Caki2 (cell line): ENCODE measurements around the gene ZNF76. TPM values are rescaled to one million over a fixed set of nuclear protein-coding genes. Genes with fewer than 3 reads are reported as not detected.
"Not testable (repeated sequence)": the region's sequence is repeated elsewhere in the genome, so short reads cannot be mapped to it uniquely, and the experiment has no call there.

Experiments used
- DNase-seq: peaks from one replicate; pipeline ENCODE4 v3.0.0-alpha.2; 2015; ENCODE audit warnings: low read depth
- in situ Hi-C: cut with HindIII; loops from 2 replicates; pipeline ENCODE4 v1.10.0; 2016; ENCODE audit warnings: low sequenced_read_pairs, low pct_unique_long_range_greater_than_20kb, mixed read lengths
- total RNA-seq: library from RNA; depleted of rRNA; stranded (reverse); fragments of >200 nt; shearing (Covaris generic); gene quantifications from 2 replicates; pipeline ENCODE4 v1.2.3, GENCODE V29; 2014; ENCODE audit warnings: low replicate concordance

The ZNF76 gene
- total RNA-seq, 1 experiment from 2014 or later, result 18.3 TPM

DNA sequence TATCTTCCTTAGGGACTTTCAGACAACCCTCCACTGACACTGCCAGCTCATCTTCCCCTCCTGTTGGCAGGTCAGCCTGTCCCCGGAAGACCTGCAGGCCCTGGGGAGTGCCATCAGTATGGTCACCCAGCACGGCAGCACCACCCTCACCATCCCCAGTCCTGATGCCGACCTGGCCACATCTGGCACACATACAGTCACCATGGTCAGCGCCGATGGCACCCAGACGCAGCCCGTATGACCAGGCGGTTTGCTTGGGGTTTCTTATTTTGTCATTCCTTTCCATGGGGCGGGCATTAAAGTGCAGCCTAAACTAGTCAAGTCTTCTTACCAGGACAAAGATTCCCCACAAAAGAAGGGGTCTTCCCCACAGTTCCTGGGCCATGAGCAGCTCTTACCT is 34.1 kb downstream of the ZNF76 start:
- in situ Hi-C loops, result no loop called here
- no peak for DNase-seq

DNA sequence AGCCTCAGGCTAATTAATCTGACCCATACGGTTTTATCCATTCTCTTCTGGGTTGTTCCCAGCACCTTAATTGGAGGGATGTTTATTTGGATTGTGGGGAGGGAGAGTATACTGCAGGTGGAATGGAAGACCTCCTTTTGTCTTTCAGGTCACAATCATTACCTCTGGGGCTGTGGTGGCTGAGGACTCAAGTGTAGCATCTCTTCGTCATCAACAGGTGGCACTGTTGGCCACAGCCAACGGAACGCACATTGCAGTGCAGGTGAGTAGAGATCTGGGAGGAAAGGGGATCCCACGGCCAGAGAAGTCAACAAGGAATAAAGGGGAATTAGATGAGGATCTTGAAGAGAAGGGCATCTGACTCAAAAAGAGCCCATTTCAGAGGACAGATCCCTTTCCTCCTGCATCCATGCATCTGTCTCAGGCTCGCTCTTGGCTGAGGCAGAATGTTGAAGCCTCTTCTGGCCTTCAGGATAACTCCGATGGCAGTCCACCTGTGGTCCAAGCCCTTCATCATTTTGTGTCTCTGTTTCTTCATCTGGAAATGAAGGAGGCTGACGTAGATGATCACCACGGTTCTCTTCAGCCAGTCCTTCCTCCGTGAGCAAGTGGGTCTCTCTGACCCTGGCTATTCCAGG is 34.9 kb downstream of the ZNF76 start:
- in situ Hi-C loops, result no loop called here
- DNase-seq, result peak; percentile 22

DNA sequence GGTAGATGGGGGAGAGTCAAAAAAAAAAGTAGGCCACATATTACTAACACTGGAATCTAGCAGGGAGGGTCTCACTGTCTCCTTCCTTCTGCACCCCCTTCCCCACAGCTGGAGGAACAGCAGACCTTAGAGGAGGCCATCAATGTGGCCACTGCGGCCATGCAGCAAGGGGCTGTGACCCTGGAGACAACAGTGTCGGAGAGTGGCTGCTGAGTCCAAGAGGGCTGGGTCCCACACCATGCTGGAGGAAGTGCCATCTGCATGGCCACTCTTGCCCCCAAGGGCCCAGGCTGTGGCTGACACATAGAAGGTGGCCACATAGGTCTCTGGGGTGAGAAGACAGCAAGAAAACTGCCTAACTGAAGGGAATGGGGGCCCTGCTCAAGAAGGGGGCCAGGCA is 35.5 kb downstream of the ZNF76 start:
- in situ Hi-C loops, result no loop called here
- DNase-seq, result no peak

DNA sequence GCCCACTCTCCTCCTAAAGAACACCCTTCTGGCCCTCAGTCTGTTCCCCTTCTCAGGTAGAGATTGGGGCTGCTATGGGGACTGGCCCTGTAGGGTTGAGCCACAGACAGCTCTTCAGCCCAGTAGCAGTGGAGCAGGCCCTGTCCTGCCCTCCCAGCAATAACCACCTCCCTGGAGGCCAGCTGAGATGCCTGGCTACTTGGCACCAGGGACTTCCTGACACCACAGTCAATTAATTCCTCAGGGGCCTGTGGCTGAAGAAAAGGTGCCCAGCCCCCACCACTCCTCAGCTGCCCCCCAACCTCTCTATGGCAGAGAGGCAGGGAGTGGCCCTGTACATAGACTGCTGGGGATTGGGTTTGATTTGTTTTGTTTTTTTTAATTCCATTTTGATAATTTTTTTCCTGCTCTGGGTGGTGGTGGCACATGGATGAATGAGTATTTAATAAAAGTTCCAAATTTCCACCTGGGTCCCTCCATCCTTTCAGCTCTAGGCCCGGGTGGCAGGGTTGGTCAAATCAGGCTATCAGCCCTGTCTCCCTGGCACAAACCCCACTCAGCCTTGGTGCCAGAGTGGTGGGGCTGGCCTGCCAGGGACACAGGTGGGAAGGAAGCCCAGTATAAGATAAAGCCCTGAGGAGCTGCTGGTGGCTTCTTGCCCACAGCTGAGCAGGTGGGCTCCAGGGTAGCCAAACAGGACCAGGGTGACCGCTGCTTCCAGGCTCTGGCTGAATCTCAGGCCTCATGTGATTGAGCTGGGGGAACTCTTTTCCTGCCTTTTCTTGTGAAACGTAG is 36.2 kb downstream of the ZNF76 start:
- in situ Hi-C loops, result no loop called here
- no peak for DNase-seq

DNA sequence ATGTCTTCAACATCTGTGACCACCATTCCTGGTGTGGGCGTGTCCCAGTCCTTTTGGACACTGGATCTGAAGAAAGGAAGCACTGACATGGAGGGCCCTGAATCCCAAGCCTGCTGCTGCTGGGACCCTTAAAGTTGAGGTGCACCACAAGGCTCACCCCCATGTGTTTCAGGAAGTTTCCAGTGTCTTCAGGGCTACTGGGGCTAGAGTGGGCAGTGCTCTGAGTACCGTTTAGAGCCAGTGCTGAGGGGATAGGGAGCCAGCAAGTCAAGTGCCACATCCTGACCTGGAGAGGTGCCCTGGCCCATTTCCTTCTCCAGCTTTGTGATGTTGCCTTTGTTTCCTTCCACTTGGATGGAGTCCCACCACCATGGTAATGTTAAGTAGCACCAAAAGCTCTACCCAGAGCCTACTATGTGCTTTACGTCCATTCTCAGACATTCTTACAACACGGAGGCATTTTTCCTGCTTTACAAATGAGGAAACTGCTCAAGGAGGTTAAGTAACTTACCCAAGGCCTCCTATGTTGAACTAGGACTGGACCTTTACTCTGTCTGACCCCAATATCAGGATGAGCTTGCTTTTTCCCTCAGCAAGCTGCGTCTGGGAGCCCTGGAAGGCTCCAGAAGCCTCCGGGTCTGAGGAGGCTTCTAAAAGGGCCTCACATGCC is 37.5 kb downstream of the ZNF76 start:
- DNase-seq, result no peak
- in situ Hi-C loops, result no loop called here

DNA sequence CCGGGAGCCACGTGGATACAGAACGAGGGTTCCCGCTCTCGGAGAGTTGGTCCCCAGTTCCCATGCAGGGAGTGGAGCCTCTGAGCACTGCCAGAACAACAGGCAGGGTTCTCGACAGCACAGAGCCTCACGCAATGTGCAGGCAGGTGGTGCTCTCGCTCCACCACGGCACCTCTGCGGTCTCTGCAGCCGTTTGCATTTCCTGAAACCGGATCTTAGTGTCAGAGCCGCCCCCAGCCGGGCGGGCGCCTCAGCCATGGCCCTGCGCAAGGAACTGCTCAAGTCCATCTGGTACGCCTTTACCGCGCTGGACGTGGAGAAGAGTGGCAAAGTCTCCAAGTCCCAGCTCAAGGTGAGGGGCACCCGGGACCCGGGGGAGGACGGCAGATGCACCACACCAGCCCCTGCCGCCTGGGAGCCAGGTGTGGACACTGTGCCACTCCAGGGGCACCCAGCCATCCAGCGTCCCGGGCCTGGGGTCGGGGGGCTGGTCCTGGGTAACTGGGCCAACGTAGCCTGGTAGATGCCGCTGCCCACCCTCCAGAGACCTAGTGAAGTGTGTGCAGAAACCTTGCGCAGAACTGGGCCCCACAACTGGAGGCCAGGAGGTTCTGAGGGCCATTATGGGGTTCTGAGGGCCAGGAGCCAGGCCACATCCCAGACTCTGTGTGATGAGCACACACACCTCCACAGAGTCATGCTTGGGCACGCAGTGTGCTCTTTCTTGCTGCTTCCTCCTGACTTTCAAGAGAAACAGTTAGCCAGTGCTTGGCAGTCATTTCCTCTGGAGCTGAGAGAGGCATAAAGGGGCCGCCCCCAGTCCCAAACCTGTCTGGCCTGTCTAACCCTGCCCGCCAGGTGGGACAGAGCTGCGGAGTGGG is 38.3 kb downstream of the ZNF76 start, which contains the start of gene DEF6:
Gene DEF6, plus strand, starts transcription at position 218 of the 881 bp plus-strand sequence. Its CDS starts 39 bp downstream, at position 257.
- in situ Hi-C loops, result no loop called here
- DNase-seq, result peak; percentile 71

DNA sequence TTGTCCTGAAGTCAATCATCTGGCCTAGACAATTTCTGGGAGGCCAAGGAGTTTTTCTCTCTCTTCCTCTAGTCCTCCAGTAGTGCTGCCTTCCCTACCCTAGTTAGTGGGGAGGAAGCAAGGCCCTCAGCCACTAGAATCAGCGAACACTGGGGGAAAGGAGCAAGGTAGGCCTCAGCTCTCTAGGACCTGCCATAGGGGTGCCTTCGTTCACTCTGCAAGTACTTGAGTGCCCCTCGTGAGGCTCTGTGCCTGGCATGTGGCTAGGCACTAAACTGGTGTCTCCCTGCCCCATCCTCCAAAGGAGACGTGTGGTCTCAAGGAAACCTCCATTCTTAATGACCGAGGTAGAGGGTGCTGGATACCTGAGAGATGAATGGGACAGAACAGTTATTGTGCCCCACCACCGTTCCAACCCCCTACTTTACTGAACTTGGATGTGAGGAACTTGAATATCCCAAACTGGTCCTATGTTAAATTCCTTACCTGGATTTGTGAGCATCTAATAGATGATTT is 39.1 kb downstream of the ZNF76 start:
- no peak for DNase-seq
- in situ Hi-C loops, result no loop called here

DNA sequence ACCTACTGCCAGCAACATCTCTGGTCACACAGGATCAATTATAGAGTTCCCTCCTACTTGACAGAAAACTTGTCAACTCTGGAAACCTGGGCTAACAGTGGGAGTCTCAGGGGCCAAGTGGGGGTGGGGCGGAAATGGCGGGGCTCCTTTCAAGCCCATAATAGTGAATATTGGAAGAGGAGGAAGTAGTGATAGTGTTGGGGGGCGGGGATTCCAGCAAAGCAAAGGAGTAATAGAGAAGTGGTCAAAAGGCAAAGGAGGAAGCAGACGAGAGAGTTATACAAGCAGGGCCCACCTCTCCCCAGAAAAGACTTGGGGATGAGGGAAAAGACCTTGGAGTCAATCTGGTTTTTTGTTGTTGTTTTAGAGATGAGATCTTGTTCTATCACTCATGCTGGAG is 40.1 kb downstream of the ZNF76 start:
- in situ Hi-C loops, result no loop called here
- DNase-seq, result no peak

DNA sequence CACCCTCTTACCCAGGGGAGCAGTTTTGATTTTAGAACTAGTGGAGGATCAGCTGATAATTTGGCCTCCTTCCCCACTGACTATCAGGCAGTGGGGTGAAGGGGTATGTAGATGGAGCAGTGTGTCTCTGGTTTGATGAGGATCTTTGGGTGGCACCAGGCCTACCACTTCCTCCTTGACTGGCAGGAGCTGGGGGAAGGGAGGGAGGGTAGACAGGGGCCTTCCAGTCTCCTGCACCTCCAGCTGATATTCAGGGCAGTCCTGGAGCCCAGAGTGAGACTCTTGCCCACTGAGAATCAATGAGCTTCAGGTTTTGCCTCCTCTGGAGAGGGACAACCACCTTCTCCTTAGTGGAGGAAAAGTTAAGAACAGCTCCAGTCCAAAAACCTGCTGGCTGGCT is 41.3 kb downstream of the ZNF76 start:
- no peak for DNase-seq
- in situ Hi-C loops, result no loop called here

DNA sequence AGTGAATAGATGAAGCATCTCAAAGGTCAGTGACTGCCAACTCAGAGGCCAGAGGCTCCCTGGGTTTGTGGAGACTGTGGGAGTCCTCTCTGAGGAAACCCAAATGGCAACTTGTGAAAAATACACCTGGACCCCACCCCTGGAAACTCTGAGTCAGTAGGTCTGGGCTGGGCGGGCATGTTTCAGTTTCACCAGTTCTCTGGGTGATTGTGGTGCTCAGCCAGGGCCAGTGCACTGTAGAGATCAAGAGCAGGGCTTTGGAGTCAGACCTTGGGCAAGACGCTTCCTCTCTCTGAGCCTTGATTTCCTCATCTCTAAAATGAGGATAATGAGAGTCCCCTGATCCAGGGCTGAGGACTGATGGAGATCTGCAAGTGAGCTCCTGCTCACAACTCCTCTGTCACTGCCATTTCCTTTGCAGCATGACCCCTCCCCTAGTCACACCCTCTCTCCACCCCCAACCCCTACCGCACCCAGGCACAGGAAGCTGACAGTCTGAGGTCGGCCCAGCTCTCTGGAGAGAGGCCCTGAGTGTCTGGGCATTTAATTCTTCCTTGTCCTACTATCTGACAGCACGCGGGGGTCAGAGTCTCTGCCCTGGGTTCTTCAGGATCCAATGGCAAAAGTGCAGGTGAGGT is 43.2 kb downstream of the ZNF76 start:
- in situ Hi-C loops, result no loop called here
- DNase-seq, result peak; percentile 12

DNA sequence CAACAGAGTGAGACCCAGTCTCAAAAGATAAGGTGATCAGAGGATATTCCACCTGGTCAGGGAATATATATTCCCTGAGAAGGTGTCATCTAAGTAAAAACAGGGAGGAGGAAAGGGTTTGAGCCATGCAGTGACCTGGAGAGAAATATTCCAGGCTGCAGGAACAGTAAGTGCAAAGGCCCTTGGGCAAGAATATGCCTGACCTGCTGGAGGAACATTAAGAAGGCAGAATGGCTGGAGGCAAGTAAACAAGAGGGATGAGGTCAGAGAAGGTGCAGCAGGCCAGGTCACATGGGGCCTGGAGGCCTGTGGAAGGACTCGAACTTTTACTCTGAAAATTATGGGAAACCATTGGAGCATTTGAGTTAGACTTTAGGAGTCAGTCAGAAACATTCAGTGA is 44.8 kb downstream of the ZNF76 start:
- no peak for DNase-seq
- in situ Hi-C loops, result no loop called here

DNA sequence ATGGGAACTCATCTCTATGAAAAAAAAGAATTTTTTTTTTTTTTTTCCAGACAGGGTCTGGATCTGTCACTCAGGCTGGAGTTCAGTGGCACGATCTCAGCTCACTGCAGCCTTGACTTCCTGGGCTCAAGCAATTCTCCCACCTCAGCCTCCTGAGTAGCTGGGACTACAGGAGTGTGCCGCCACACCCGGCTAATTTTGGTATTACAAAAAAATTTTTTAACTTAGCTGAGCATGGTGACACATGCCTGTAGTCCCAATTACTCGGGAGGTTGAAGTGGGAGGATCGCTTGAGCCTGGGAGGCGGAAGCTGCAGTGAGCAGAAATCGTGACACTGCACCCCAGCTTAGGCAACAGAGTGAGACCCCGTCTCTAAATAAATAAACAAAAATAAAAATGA is 45.6 kb downstream of the ZNF76 start:
- no peak for DNase-seq
- in situ Hi-C loops, result no loop called here

DNA sequence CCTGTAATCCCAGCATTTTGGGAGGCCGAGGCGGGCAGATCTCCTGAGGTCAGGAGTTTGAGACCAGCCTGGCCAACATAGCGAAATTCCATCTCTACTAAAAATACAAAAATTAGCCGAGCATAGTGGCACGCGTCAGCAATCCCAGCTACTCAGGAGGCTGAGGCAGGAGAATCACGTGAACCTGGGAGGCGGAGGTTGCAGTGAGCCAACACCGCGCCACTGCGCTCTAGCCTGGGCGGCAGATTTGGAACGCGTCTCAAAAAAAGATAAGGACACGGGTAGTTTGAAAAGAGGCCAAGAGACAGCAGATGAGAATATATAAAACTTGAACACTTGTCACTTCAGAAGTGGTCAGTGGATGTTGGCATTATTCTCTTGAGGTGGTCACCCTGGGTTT is 47.6 kb downstream of the ZNF76 start:
- in situ Hi-C loops, DNase-seq: not testable (repeated sequence)

DNA sequence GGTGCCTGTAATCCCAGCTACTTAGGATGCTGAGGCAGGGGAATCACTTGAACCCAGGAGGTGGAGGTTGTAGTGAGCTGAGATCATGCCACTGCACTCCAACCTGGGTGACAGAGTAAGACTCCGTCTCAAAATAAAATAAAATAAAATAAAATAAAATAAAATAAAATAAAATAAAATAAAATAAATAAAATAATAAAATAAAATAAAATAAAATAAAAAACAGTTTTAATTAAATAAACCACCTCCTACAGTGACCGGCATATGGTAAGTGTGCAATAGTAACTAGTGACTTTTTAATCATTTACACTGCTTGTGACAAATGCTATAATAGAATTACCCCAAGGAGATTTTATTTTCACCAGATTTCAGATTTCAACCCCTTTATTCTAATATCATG is 49.0 kb downstream of the ZNF76 start:
- DNase-seq, in situ Hi-C loops: not testable (repeated sequence)

DNA sequence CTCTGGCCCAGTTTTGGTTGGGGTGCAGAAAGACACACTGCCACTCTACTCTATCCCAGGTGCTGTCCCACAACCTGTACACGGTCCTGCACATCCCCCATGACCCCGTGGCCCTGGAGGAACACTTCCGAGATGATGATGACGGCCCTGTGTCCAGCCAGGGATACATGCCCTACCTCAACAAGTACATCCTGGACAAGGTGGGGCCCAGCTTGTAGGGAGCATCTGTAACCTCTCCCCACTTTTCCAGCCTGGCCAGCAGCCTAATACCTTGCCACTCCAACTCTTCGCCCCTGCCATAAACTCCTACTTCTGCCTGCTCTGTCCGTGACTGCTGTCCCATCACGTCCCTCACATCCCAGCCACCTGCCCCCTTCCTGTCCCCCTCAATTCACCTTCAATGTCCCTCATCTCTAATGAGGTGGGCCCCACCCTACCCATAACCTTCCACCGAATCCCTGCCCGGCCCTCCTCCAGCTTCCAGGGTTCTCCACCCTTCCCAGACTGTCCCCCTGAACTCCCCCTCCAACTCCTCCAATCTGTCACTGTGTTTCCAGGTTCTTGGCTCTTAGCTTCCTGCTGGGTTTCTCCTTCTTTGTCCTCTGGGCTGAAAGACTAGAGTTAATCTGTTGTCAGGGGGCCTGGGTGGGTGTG is 50.2 kb downstream of the ZNF76 start:
- in situ Hi-C loops, result no loop called here
- no peak for DNase-seq

DNA sequence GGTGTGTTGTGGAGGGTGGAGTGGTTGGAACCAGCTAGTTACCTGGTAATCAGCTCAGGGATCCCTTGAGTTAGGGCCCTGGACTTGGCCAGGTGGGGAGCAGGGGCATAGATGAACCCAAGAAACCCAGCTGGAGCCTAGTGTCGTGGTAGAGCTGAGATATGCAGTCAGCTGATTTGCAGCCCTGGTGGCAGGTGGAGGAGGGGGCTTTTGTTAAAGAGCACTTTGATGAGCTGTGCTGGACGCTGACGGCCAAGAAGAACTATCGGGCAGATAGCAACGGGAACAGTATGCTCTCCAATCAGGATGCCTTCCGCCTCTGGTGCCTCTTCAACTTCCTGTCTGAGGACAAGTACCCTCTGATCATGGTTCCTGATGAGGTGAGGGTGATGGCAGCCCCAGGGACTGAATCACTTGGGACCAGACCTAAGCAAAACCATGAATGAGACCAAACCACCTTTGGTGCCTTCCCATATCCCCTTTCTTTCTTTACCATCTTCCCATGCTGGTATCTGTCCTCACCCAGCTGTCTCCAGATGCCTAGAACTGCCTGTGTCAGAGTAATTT is 50.8 kb downstream of the ZNF76 start:
- in situ Hi-C loops, result no loop called here
- no peak for DNase-seq
